Hematopoietic multipotent progenitor cell treated with erythropoietin and hydrocortisone succinate and interleukin-3 and kit ligand, for 4 days (in vitro differentiated cells): ENCODE results near the gene NPAS1.
A peak's percentile ranks its signal among the peaks of the same experiment; 100 is the strongest.

Experiments used
- DNase-seq: peaks from one replicate; pipeline ENCODE4 v3.0.0-alpha.2; 2015

NPAS1 gene

GRCh38 chr19:47019431-47020041, at the start of gene NPAS1:
NPAS1 (plus strand) TSS chr19:47019837; CDS start chr19:47021048, 1,211 bp downstream.
- no peak for DNase-seq

- no peak for DNase-seq
Measured at GRCh38 chr19:46970815-46971214, 48.8 kb upstream of the NPAS1 start.

- DNase-seq, result no peak
Measured at GRCh38 chr19:46972311-46972710, 47.3 kb upstream of the NPAS1 start.

- no peak for DNase-seq
Measured at GRCh38 chr19:46974181-46974580, 45.5 kb upstream of the NPAS1 start.

- no peak for DNase-seq
Measured at GRCh38 chr19:46975011-46975924, 44.4 kb upstream of the NPAS1 start.

GRCh38 chr19:46975925-46976782, 43.5 kb upstream of the NPAS1 start:
- peak; percentile 73 for DNase-seq

- peak; percentile 80 for DNase-seq
Measured at GRCh38 chr19:46976845-46977320, 42.8 kb upstream of the NPAS1 start.

- DNase-seq, result no peak
Measured at GRCh38 chr19:46977548-46977947, 42.1 kb upstream of the NPAS1 start.

GRCh38 chr19:46978171-46978869, 41.3 kb upstream of the NPAS1 start:
- no peak for DNase-seq

- no peak for DNase-seq
Measured at GRCh38 chr19:46979126-46980105, 40.2 kb upstream of the NPAS1 start.

- DNase-seq, result no peak
Measured at GRCh38 chr19:46980761-46981160, 38.9 kb upstream of the NPAS1 start.

GRCh38 chr19:46981286-46981945, 38.2 kb upstream of the NPAS1 start:
- DNase-seq, result no peak

GRCh38 chr19:46983097-46983496, 36.5 kb upstream of the NPAS1 start:
- no peak for DNase-seq

GRCh38 chr19:46984077-46985010, 35.3 kb upstream of the NPAS1 start:
- peak; percentile 35 for DNase-seq

GRCh38 chr19:46985542-46986415, 33.9 kb upstream of the NPAS1 start:
- no peak for DNase-seq

GRCh38 chr19:46988614-46989230, 30.9 kb upstream of the NPAS1 start:
- DNase-seq, result no peak

GRCh38 chr19:46990991-46991676, 28.5 kb upstream of the NPAS1 start:
- peak; percentile 78 for DNase-seq
